Measurements from ENCODE around the gene CRYGB. TPM values are rescaled to one million over a fixed set of nuclear protein-coding genes. Genes with fewer than 3 reads are reported as not detected.

The CRYGB gene
- total and polyA plus RNA-seq, 10 of the 15 experiments (the other 5 are each of a cell fraction or from before 2014, with no cell fraction given): not detected

DNA sequence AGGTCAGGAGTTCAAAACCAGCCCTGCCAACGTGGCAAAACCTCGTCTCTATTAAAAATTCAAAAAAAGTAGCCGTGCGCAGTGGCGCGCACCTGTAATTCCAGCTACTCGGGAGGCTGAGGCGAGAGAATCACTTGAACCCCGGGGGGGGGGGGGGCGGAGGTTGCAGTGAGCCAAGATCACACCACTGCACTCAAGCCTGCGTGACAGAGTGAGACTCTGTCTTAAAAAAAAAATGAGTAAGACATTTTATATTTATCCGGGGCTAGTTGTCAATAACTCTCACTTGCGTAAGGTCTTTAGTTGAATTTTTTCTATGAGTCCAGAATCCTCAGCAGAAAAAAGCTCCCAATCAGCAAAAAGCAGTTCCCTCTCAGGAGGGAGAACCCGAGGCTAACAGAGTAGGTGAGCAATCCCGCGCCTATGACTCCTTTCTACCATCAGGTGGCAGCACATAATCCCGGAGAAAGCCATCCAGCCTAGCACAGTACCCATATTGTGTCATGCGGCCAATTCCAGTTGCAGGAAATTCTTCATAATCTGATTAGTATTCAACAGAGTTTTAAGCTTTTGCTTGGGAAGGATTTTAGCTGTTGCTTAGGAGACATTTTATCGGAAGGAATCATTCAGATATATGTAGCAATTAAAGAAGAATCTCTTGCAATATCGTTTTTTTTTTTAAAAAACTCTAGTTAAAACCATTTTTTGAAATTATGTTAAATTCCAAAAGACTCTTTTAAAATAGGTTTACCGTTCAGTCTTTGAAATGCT is 29.3 kb upstream of the CRYGB start (continued):
- TF ChIP-seq FOXM1 (IDR thresholded peaks at IDR 0.05; ENCODE audit: low read depth, low read length) (no peak), ZZZ3 (IDR thresholded peaks at IDR 0.05; ENCODE audit: control insufficient read depth, insufficient read length, low read depth) (no peak), BCLAF1 (IDR thresholded peaks at IDR 0.05) (no peak), CHD1 (IDR thresholded peaks at IDR 0.05; ENCODE audit: low read depth, low read length) (no peak), CHD4 (IDR thresholded peaks at IDR 0.05) (no peak), ZBTB33 (IDR thresholded peaks at IDR 0.05) (no peak), SIX5 (IDR thresholded peaks at IDR 0.05; ENCODE audit: low read depth, low read length, severe bottlenecking) (no peak)
- TF ChIP-seq, protein P1, sequence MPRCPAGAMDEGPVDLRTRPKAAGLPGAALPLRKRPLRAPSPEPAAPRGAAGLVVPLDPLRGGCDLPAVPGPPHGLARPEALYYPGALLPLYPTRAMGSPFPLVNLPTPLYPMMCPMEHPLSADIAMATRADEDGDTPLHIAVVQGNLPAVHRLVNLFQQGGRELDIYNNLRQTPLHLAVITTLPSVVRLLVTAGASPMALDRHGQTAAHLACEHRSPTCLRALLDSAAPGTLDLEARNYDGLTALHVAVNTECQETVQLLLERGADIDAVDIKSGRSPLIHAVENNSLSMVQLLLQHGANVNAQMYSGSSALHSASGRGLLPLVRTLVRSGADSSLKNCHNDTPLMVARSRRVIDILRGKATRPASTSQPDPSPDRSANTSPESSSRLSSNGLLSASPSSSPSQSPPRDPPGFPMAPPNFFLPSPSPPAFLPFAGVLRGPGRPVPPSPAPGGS (IDR thresholded peaks at IDR 0.05; ENCODE audit: borderline replicate concordance, insufficient read depth, low read depth, low read length, poor library complexity, severe bottlenecking): no peak
- TF ChIP-seq, protein P2, sequence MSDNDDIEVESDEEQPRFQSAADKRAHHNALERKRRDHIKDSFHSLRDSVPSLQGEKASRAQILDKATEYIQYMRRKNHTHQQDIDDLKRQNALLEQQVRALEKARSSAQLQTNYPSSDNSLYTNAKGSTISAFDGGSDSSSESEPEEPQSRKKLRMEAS (IDR thresholded peaks at IDR 0.05; ENCODE audit: low read depth, low read length): no peak
